GM20431 (cell line): Measurements from ENCODE around the gene GUCY1B1.

ENCODE experiments used
- in situ Hi-C: fragments of 300-500 bp; cut with MseI, MboI; formaldehyde crosslinking; loops from one replicate; pipeline ENCODE4 v1.15.0; 2020; ENCODE audit warnings: low sequenced_read_pairs; ENCODE audit not compliant: unreplicated experiment

The GUCY1B1 gene

DNA sequence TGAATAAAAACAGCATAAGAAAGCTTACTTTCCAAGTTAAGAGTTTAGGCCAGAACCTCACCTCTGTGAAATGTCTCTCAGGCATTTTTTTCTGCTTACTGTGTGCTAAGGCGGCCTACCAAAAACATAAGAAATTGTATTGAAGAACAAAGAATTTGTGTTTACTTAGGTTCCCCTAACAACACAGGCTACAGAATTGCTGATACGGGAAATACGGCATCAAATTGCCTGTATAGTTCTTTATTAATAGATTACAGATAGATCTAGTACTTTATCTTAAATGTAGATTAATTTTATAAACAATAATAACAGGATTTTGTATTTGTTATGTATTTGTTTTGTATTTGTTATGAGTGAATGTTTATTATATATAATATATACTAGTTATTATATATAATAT, 94.4 kb downstream of the GUCY1B1 start:
- in situ Hi-C loops: no loop called here

DNA sequence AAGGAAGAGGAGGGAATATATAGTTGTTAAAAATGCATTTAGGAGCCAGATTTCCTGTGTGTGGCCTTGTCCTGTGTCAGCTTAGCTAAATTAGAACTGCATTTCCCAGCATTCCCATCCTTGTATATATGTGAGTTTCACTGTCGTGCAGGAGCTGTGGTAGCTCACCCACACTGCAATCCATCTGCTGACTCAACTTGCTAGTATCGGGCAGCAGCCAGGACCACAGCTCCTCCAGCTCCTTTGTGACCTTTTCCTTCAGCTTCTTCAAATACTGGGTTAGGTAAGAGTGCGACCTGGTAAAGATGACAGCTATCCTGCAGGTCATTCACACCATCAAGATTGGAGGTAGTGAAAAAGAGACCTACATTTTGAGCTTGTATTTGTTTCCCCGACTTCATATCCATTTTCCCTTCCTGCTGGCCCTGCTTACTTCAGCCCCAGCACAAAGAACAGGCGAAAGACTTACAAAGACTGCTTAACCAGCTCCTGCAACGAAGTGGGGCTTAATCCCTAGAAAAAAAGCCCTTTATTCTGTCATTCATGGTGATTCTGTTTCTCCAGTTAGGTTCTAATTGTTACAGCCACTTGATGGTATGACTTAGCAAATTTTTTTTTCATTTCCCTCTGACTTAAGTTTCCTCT, 95.9 kb downstream of the GUCY1B1 start:
- in situ Hi-C loops: no loop called here

DNA sequence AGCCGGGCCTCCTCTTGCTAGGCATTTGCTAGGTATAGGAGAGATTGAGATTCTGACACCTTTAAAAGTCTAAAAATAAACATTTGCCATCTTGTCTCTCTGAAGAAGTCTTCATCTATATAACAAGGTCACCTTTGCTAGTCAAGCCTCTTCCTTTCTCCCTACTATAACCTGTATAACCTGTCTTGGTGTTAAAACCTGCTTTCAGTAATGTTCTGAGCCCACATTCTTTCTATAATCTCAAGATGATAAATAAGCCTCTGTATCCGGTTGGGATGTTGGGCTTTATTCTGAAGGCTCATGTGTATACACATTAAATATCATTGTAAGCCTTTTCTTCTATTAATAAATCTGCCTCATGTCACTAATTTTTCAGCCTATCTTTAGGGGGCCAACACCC, 97.1 kb downstream of the GUCY1B1 start:
- in situ Hi-C loops: no loop called here
